Gastrocnemius medialis (tissue), 4 donors: Measurements from ENCODE around the gene CCL1. TPM values are rescaled to one million over a fixed set of nuclear protein-coding genes. Genes with fewer than 3 reads are reported as not detected.

Experiments used
- ATAC-seq, 2 donors: fragments of 150-250 bp; one replicate each; pipeline ENCODE4 v1.9.1; 2016
- DNase-seq, 2 donors: peaks; one replicate each; pipeline ENCODE4 v3.0.0-alpha.2; 2019
- H3K27ac ChIP-seq, 4 donors: fragments of 200-600 bp; sonication (generic); 1 replicate in 1 of 4; 2 replicates in 3 of 4; pipeline ENCODE4 v1.5.1; 2016 to 2018; ENCODE audit warnings: mild to moderate bottlenecking in 2 of 4, moderate library complexity in 1 of 4
- H3K27me3 ChIP-seq, 3 donors: fragments of 200-600 bp; sonication (generic) in 2 of 3; 1 replicate in 1 of 3; 2 replicates in 2 of 3; pipeline versions ENCODE4 v1.5.1 to v1.6.0; 2016 to 2019; ENCODE audit warnings: mild to moderate bottlenecking in 1 of 3, moderate library complexity in 1 of 3
- H3K36me3 ChIP-seq, 2 donors: fragments of 200-600 bp; sonication (generic) in 1 of 2; one replicate each; pipeline ENCODE4 v1.5.1; 2017 to 2018
- H3K4me1 ChIP-seq, 2 donors: fragments of 200-600 bp; sonication (generic) in 1 of 2; one replicate each; pipeline ENCODE4 v1.5.1; 2016 to 2017; ENCODE audit warnings: mild to moderate bottlenecking in 2 of 2
- H3K4me3 ChIP-seq, 4 donors: fragments of 200-600 bp; sonication (generic) in 3 of 4; 1 replicate in 1 of 4; 2 replicates in 3 of 4; pipeline ENCODE4 v1.5.1; 2016 to 2019; ENCODE audit warnings: mild to moderate bottlenecking in 2 of 4
- H3K9me3 ChIP-seq, 3 donors: fragments of 200-600 bp; sonication (generic) in 2 of 3; 1 replicate in 1 of 3; 2 replicates in 2 of 3; pipeline ENCODE4 v1.5.1; 2016 to 2019
- POLR2A ChIP-seq, 2 donors: fragments of 450-650 bp; IDR thresholded peaks; one replicate each; pipeline ENCODE4 v1.6.1; 2017; ENCODE audit warnings: antibody characterized with exemption in 2 of 2, mild to moderate bottlenecking in 2 of 2, moderate library complexity in 2 of 2
- in situ Hi-C, 4 donors: fragments of 200-750 bp; cut with MboI; loops; one replicate each; pipeline versions ENCODE4 v1.15.0 to v1.8.0; 2017; ENCODE audit warnings: low sequenced_read_pairs in 4 of 4
- intact Hi-C: fragments of 100-400 bp; cut with DNase I; formaldehyde crosslinking; loops from one replicate; pipeline ENCODE4 v1.15.1; 2023; ENCODE audit warnings: low total_unique reads
- total RNA-seq, 4 donors: library from RNA; depleted of rRNA; stranded (reverse); fragments of >200 nt; gene quantifications; one replicate each; pipeline versions ENCODE4 v1.1.0 to v1.2.3, GENCODE V29; 2016
- TF ChIP-seq, protein P1 (sequence below), 5 experiments: fragments of 450-650 bp in 3 of 5; fragments of 200-600 bp in 2 of 5; sonication (generic) in 2 of 5; IDR thresholded peaks in 4 of 5; conservative IDR thresholded peaks in 1 of 5; 1 replicate in 4 of 5; 2 replicates in 1 of 5; pipeline ENCODE4 v1.5.1; 2016 to 2019; ENCODE audit warnings: antibody characterized with exemption in 5 of 5, mild to moderate bottlenecking in 3 of 5, moderate library complexity in 3 of 5

CCL1 gene
- total RNA-seq, 4 donors from 2014 or later = not detected

DNA sequence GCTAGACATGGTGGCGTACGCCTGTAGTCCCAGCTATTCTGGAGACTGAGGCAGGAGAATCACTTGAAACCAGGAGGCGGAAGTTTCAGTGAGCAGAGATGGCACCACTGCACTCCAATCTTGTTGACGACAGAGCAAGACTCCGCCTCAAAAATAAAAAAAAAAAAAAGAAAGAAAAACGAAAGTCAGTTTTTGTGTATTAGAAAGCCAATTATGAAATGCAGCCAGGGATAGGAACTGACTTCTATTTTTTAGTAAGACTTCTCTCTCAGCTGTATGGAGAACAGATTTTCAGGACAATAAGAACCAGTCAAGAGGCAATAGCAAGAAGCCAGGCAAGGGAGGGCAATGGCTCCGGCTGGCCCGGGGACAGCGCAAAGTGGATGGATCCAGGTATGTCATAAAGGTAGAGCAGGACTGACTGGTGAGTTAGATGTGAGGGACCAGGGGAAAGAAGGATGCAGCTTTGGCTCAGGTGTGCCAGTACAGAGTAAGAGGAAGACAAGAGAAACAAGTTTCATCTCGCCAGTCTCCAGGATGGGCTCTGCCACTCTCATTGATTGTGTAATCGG, 12.5 kb upstream of the CCL1 start:
- intact Hi-C loops (no loop called here), in situ Hi-C loops (no loop called here)
- H3K27ac ChIP-seq = no peak overlapping the region
- no peak overlapping the region for H3K4me3 ChIP-seq
- H3K36me3 ChIP-seq = no peaks in the 10 kb centered on the region
- no peak for ATAC-seq
- no peak for DNase-seq
- TF ChIP-seq POLR2A (IDR thresholded peaks at IDR 0.05) = no peak
- TF ChIP-seq, protein P1, sequence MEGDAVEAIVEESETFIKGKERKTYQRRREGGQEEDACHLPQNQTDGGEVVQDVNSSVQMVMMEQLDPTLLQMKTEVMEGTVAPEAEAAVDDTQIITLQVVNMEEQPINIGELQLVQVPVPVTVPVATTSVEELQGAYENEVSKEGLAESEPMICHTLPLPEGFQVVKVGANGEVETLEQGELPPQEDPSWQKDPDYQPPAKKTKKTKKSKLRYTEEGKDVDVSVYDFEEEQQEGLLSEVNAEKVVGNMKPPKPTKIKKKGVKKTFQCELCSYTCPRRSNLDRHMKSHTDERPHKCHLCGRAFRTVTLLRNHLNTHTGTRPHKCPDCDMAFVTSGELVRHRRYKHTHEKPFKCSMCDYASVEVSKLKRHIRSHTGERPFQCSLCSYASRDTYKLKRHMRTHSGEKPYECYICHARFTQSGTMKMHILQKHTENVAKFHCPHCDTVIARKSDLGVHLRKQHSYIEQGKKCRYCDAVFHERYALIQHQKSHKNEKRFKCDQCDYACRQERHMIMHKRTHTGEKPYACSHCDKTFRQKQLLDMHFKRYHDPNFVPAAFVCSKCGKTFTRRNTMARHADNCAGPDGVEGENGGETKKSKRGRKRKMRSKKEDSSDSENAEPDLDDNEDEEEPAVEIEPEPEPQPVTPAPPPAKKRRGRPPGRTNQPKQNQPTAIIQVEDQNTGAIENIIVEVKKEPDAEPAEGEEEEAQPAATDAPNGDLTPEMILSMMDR (IDR thresholded peaks at IDR 0.05 in 4 of 5, conservative IDR thresholded peaks at IDR 0.05 in 1 of 5) = no peak
- H3K9me3 ChIP-seq = no peaks in the 10 kb centered on the region
- no peaks in the 10 kb centered on the region for H3K4me1 ChIP-seq
- H3K27me3 ChIP-seq = peaks cover 0 to 4% (median 3%) of the 10 kb centered on the region in 3 donors

DNA sequence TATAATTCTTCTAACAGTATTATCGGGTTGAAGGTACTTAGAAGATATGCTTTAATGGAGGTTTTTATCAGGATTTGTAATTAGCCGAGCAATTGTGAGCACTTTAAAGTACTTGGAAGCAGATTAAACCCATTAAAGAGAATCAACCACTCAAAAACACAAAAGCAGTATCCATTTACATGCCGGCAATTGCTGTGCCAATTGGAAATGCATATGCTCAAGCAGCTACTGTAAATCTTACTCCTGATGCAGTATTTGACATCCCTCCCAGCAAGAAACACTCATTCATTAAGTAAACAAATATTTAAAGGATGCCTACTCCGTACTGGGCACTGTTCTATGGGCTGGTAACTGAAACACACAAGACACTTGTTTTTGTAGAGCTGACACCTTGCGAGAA, 11.4 kb upstream of the CCL1 start:
- H3K36me3 ChIP-seq = no peaks in the 10 kb centered on the region
- TF ChIP-seq, protein P1 (IDR thresholded peaks at IDR 0.05 in 4 of 5, conservative IDR thresholded peaks at IDR 0.05 in 1 of 5) = no peak
- no peak for TF ChIP-seq POLR2A (IDR thresholded peaks at IDR 0.05)
- H3K4me3 ChIP-seq = no peak overlapping the region
- H3K9me3 ChIP-seq = no peaks in the 10 kb centered on the region
- DNase-seq (no peak), ATAC-seq (no peak)
- H3K4me1 ChIP-seq = no peaks in the 10 kb centered on the region
- intact Hi-C loops = no loop called here
- no peaks in the 10 kb centered on the region for H3K27me3 ChIP-seq
- in situ Hi-C loops = no loop called here
- H3K27ac ChIP-seq = no peak overlapping the region

DNA sequence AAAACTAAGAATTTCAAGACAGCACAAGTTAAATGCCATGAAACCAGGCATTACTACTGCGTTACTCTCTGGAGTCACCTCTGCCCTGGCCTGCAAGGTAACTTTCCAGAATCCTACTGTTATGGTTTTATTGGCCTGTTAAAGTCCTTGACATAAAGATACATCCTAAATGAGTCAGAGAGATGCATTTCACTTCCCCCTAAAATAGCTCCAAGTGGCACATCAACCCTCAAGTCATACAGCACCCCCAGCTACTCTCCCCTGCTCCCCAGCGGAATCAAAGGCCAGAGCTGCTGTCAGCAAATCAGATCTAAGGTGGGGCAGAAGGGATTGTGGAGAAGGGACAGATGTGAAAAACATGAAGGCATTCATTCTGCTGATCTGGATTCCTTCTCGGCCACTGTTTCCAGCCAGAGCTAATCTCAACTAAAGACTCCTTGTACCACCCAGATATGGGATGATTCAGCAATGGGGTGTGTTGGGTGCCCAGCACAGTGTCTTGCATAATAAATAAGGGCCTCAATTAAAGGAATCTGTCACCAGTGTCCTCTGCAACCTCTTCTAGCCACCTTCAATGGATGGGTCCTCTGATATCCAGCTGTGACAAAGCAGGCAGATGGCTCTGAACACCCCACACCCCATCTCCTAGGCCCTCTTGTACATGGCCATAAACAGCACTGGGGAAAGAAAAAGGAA, 8.5 kb upstream of the CCL1 start:
- H3K9me3 ChIP-seq = no peaks in the 10 kb centered on the region
- no peaks in the 10 kb centered on the region for H3K36me3 ChIP-seq
- TF ChIP-seq POLR2A (IDR thresholded peaks at IDR 0.05) = no peak
- TF ChIP-seq, protein P1 (IDR thresholded peaks at IDR 0.05 in 4 of 5, conservative IDR thresholded peaks at IDR 0.05 in 1 of 5) = no peak
- ATAC-seq (no peak), DNase-seq (no peak)
- H3K27ac ChIP-seq = no peak overlapping the region
- in situ Hi-C loops = no loop called here
- H3K4me3 ChIP-seq = no peak overlapping the region
- intact Hi-C loops = no loop called here
- no peaks in the 10 kb centered on the region for H3K4me1 ChIP-seq
- no peaks in the 10 kb centered on the region for H3K27me3 ChIP-seq

DNA sequence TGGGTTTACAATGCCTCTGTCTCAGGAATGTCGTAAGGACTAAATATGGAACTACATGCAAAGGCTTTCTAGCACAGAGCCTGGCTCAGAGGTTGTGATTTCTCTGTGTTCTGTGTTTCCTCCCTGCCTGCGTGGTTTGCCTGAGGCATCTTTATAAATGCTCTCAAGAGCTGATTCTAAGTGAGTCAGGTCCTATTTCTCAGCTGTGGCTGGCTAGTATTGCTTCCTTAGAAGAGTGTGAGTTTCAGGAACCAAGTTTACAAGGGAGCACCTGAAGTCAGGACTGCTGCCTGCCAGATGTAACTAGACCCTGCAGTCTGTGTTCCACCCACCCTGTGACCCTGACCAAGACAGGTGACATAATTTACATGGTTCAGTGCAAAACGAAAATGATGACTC, 8.0 kb upstream of the CCL1 start:
- ATAC-seq (no peak), DNase-seq (no peak)
- intact Hi-C loops (no loop called here), in situ Hi-C loops (no loop called here)
- TF ChIP-seq, protein P1 (IDR thresholded peaks at IDR 0.05 in 4 of 5, conservative IDR thresholded peaks at IDR 0.05 in 1 of 5) = no peak
- no peak for TF ChIP-seq POLR2A (IDR thresholded peaks at IDR 0.05)
- Histone ChIP-seq H3K9me3 (no peaks in the 10 kb centered on the region), H3K4me1 (no peaks in the 10 kb centered on the region), H3K27ac (no peak overlapping the region), H3K27me3 (no peaks in the 10 kb centered on the region), H3K36me3 (no peaks in the 10 kb centered on the region), H3K4me3 (no peak overlapping the region)
